Choroid plexus epithelial cell (primary cell): ENCODE measurements around the gene IL19.
A peak's percentile ranks its signal among the peaks of the same experiment; 100 is the strongest.

Experiments
- DNase-seq: peaks from one replicate; pipeline ENCODE4 v3.0.0-alpha.2; 2010; ENCODE audit warnings: low read depth
- H3K4me3 ChIP-seq: 2 replicates; pipeline ENCODE4 v1.5.1; 2011; ENCODE audit warnings: low read depth, mild to moderate bottlenecking, control low read depth, low read length, moderate library complexity
- CTCF ChIP-seq: conservative IDR thresholded peaks from 2 replicates; pipeline ENCODE4 v1.5.1; 2011; ENCODE audit warnings: low read depth, mild to moderate bottlenecking, control low read depth, inconsistent platforms, low read length, moderate library complexity

Gene IL19

GRCh38 chr1:206839006-206839560 is 68.5 kb downstream of the IL19 start:
- TF ChIP-seq CTCF, result no peak
- no peak for DNase-seq
- no peak overlapping the region for H3K4me3 ChIP-seq

- TF ChIP-seq CTCF, result no peak
- peak; percentile 16 for DNase-seq
- H3K4me3 ChIP-seq, result no peak overlapping the region
Measured at GRCh38 chr1:206839857-206840256, 69.3 kb downstream of the IL19 start.

GRCh38 chr1:206841609-206842323 is 71.2 kb downstream of the IL19 start:
- no peak for DNase-seq
- no peak for TF ChIP-seq CTCF
- H3K4me3 ChIP-seq, result no peak overlapping the region

- no peak overlapping the region for H3K4me3 ChIP-seq
- no peak for TF ChIP-seq CTCF
- no peak for DNase-seq
Measured at GRCh38 chr1:206842854-206843253, 72.3 kb downstream of the IL19 start.

GRCh38 chr1:206843626-206844025 is 73.1 kb downstream of the IL19 start:
- no peak for TF ChIP-seq CTCF
- no peak overlapping the region for H3K4me3 ChIP-seq
- DNase-seq, result no peak

GRCh38 chr1:206846487-206846886 is 75.9 kb downstream of the IL19 start:
- no peak overlapping the region for H3K4me3 ChIP-seq
- no peak for TF ChIP-seq CTCF
- DNase-seq, result no peak

- no peak overlapping the region for H3K4me3 ChIP-seq
- TF ChIP-seq CTCF, result no peak
Measured at GRCh38 chr1:206847337-206847834, 76.8 kb downstream of the IL19 start.

More at GRCh38 chr1:206847337-206847834, 76.8 kb downstream of the IL19 start:
- no peak for DNase-seq
